ENCODE measurements around the gene DLGAP4.

The DLGAP4 gene

GRCh38 chr20:36352843-36353553 lies 46.9 kb downstream of the DLGAP4 start:
- DNase-seq (ENCODE audit: low read depth in 2 of 2), result no peak

DNA sequence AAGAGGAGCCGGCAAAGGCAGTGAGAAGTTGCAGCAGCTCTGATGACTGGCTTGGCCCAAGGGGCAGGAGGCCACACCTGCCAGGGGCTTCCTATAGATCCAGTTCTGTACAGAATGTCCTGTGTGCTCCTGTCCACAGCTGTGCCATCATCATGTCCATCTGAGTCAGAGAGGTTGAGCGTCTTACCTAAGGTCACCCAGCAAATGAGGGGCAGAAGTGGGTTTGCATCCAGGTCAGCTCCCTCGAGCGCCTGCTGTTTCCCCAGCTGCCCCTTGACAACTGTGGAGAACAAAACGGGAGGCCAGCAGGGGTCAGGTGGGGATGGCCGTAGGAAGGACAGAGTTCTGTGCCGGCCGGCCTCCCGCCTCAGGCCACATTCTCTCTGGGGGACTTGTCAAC lies 47.6 kb downstream of the DLGAP4 start:
- DNase-seq (ENCODE audit: low read depth in 2 of 2), result no peak

DNA sequence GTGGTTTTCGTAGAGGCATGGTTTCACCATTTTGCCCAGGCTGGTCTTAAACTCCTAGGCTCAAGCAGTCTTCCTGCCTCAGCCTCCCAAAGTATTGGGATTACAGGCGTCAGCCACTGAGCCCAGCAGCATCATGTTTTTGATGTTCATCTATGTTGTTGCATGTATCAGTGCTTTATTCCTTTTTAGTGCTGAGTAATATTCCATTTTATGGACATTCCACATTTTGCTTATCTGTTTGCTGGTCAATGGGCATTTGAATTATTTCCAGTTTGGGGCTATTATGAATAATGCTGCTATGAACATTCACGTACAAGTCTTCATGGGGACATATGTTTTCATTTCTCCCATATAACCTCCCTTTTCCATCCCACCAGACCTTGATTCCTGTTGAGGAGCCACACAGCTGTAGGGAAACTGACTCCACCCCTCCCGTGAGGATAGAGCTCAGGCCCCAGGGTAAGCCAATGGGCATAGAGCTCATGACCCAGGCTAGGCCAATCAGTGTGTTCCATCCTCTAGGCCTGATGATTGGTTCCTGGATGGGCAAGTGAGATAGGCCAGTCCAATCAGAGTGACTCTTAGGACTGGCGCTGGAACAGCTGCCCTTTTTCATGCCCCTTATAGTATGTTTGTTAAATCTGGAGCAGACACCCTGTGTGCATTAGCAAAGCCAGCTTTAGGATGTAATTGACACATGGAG lies 49.5 kb downstream of the DLGAP4 start:
- DNase-seq (ENCODE audit: low read depth in 2 of 2), result no peak

DNA sequence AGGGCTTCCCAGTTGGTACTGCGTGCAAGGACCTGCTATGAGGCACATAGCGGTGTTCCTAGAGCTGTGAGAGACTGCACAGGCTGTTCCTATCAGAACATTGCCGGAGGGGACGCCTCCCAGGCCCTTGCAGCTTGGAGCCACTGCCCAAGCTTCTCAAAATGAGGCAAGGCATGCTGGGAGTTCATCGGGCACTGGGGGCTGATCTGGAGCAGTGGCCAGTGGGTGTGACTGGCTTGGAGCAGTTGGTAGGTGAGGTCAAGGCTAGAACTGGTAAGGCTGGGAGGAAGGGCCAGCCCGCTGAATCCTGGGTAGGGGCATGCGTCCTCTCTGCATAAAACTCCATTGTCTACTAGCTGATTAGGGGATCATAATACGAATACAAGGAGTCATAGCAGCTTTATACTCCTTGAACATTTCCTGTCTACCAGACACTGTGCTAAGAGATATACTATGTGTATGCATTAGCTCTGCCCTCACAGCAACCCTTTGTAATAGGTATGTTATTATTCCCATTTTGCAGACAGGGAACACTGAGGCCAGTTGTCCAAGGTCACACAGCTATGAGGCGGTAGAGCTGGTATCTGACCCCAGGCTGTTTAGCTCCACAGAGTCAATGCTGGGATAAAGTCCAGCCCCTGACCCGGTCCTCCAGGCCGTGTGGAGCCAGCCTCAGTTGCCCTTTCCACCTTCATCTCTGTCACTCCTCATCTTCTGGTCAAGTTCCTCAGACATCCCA lies 53.7 kb downstream of the DLGAP4 start:
- DNase-seq (ENCODE audit: low read depth in 2 of 2), result no peak

GRCh38 chr20:36360429-36360828 lies 54.3 kb downstream of the DLGAP4 start:
- DNase-seq (ENCODE audit: low read depth in 2 of 2), result no peak

- no peak for DNase-seq (ENCODE audit: low read depth in 2 of 2)
Measured at GRCh38 chr20:36361406-36361805, 55.3 kb downstream of the DLGAP4 start.

- no peak for DNase-seq (ENCODE audit: low read depth in 2 of 2)
Measured at GRCh38 chr20:36362261-36362660, 56.1 kb downstream of the DLGAP4 start.

GRCh38 chr20:36362978-36363713 lies 57.0 kb downstream of the DLGAP4 start:
- DNase-seq (ENCODE audit: low read depth in 2 of 2), result no peak

DNA sequence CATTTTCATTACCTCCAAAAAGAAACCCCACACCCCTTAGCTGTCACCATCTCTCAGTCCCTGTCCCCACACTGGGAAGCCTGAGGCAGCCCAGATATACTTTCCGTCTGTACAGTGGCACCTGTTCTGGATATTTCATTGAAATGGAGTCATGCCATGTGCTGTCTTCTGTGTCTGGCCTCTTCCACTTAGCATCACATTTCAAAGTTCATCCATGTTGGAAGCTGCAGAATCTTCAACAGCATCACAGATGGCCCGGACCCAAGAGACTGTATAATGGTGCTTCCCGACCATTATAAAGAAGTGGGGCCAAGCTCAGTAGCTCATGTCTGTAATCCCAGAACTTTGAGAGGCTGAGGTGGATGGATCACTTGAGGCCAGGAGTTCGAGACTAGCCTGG lies 58.4 kb downstream of the DLGAP4 start:
- DNase-seq (ENCODE audit: low read depth in 2 of 2), result no peak

DNA sequence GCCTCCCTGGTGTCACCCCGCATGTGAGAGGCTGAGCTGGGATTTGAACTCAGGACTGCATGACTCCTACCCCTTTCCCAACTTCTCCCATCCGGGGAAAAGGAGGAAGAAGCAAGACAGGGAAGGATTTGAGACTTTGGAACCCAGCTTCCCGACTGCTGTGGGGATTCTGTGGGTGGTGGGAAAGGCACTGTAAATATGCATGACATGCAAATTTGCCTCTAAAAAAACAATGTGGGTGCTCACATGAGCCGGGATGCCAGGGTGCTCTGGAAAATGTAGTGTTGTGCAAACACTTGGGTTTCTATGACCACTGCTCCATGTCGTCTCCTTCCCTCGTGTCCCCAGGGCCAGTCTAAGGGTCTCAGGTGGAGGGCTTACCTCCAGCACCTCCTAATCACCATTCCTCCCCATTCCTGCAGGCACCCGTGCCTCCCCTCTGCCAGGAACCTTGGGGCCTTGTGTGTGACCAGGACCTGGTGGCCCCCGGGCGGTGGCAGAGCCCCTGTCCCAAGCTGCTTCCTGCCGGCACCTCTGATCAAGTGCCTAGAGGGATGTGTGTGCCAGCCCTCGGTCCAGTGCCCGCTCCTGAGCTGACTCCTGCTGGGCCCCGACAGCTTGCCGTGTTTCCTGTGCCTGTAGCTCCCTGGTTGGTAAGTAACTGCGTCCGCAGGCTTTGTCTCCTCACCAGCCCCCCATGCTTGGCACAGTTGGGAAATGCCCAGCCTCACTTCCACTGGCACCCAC lies 60.7 kb downstream of the DLGAP4 start:
- no peak for DNase-seq (ENCODE audit: low read depth in 2 of 2)

- no peak for DNase-seq (ENCODE audit: low read depth in 2 of 2)
Measured at GRCh38 chr20:36367370-36367745, 61.2 kb downstream of the DLGAP4 start.

GRCh38 chr20:36367907-36368799 lies 62.0 kb downstream of the DLGAP4 start:
- no peak for DNase-seq (ENCODE audit: low read depth in 2 of 2)

DNA sequence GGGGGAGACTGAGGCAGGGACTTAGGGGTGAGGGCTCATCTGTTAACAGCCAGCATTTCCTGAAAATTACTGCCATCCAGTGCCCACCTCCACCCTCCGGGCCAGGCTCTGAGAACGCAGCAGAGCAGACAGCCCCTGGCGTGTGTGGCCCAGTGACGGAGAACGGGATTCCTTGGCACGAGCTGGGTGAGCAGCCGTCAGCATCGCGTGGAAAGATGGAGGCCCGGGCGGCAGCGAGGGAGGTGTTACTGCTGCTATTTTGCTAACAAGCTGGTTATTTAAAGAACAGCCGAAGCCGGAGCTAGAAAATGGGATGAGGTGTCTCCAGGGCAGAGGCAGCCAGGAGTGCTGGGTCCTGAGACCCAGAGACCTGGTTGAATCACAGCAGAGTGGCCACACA lies 62.7 kb downstream of the DLGAP4 start:
- no peak for DNase-seq (ENCODE audit: low read depth in 2 of 2)

DNA sequence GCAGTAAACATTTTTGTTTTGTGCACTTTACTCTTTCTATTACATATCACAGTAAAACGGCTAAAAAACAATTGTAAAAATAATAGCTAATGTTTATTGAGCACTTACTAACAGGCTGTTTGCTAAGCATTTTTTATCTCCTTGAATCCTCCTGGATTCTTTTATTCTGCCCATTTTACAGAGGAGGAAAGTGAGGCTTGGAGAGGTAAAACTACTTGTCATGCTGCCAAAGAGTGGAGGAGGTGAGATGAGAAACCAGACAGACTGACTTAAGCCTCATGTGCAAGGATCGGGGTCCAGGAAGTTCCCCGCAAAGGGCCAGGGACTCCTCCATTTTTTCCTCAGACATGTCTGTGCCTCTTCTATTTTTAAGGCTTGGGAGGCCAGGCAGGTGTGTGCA lies 63.6 kb downstream of the DLGAP4 start:
- DNase-seq (ENCODE audit: low read depth in 2 of 2), result no peak

GRCh38 chr20:36370991-36371790 lies 65.1 kb downstream of the DLGAP4 start:
- no peak for DNase-seq (ENCODE audit: low read depth in 2 of 2)

GRCh38 chr20:36372666-36373065 lies 66.5 kb downstream of the DLGAP4 start:
- DNase-seq (ENCODE audit: low read depth in 2 of 2), result no peak

GRCh38 chr20:36373089-36373488 lies 67.0 kb downstream of the DLGAP4 start:
- no peak for DNase-seq (ENCODE audit: low read depth in 2 of 2)

GRCh38 chr20:36374995-36375394 lies 68.9 kb downstream of the DLGAP4 start:
- no peak for DNase-seq (ENCODE audit: low read depth in 2 of 2)
